Astrocyte of the spinal cord (primary cell): ENCODE measurements around the gene BCL2L14.
A peak's percentile ranks its signal among the peaks of the same experiment; 100 is the strongest.

ENCODE experiments used
- DNase-seq: peaks from one replicate; pipeline ENCODE4 v3.0.0; 2011; ENCODE audit warnings: low read depth, low spot score
- H3K4me3 ChIP-seq: 2 replicates; pipeline ENCODE4 v1.5.1; 2011; ENCODE audit warnings: low read depth, mild to moderate bottlenecking, low read length, moderate library complexity
- CTCF ChIP-seq: IDR thresholded peaks from 2 replicates; pipeline ENCODE4 v1.5.1; 2012; ENCODE audit warnings: low read depth, mild to moderate bottlenecking, low read length, inconsistent platforms
- in situ Hi-C: cut with HindIII; loops from 2 replicates; pipeline ENCODE4 v1.10.0; 2017; ENCODE audit warnings: low sequenced_read_pairs

BCL2L14 gene

GRCh38 chr12:12028668-12029402 lies 41.9 kb upstream of the BCL2L14 start:
- in situ Hi-C loops, result loop anchor here (25.0 kb wide), 1 partner anchor 442 kb away; no protein-coding TSS in a partner anchor
- DNase-seq, result no peak
- H3K4me3 ChIP-seq, result no peak overlapping the region
- no peak for TF ChIP-seq CTCF

- no peak overlapping the region for H3K4me3 ChIP-seq
- DNase-seq, result no peak
- no peak for TF ChIP-seq CTCF
- in situ Hi-C loops, result loop anchor here (25.0 kb wide), 1 partner anchor 442 kb away; no protein-coding TSS in a partner anchor
These were observed 41.1 kb upstream of the BCL2L14 start for GRCh38 chr12:12029653-12030052.

- DNase-seq, result no peak
- no peak for TF ChIP-seq CTCF
- no peak overlapping the region for H3K4me3 ChIP-seq
- in situ Hi-C loops, result loop anchor here (25.0 kb wide), 1 partner anchor 445 kb away; no protein-coding TSS in a partner anchor
These were observed 38.4 kb upstream of the BCL2L14 start for GRCh38 chr12:12032260-12032791.

GRCh38 chr12:12032851-12033797 lies 37.6 kb upstream of the BCL2L14 start:
- H3K4me3 ChIP-seq, result peak overlapping the region; percentile 36
- TF ChIP-seq CTCF, result peak; percentile 80
- in situ Hi-C loops, result loop anchor here (25.0 kb wide), 1 partner anchor 446 kb away; no protein-coding TSS in a partner anchor
- DNase-seq, result peak; percentile 90

- in situ Hi-C loops, result loop anchor here (25.0 kb wide), 1 partner anchor 447 kb away; no protein-coding TSS in a partner anchor
These were observed 36.9 kb upstream of the BCL2L14 start for GRCh38 chr12:12033824-12034223.

More at GRCh38 chr12:12033824-12034223, 36.9 kb upstream of the BCL2L14 start:
- no peak overlapping the region for H3K4me3 ChIP-seq
- no peak for DNase-seq
- no peak for TF ChIP-seq CTCF
